Esophagus muscularis mucosa (tissue), 4 donors: ENCODE data around the gene NCKIPSD. TPM values are rescaled to one million over a fixed set of nuclear protein-coding genes. Genes with fewer than 3 reads are reported as not detected.

Experiments used
- DNase-seq: peaks from one replicate; pipeline ENCODE4 v3.0.0-alpha.2; 2017; ENCODE audit errors: extremely low spot score
- H3K27ac ChIP-seq, 4 donors: fragments of 200-600 bp; sonication (generic); replicated peaks in 1 of 4; 1 replicate in 3 of 4; 2 replicates in 1 of 4; pipeline ENCODE4 v1.5.1; 2016 to 2019; ENCODE audit warnings: mild to moderate bottlenecking in 1 of 4
- H3K27me3 ChIP-seq, 4 donors: fragments of 200-600 bp; sonication (generic); one replicate each; pipeline versions ENCODE4 v1.5.1 to v1.6.0; 2016 to 2019
- H3K36me3 ChIP-seq, 4 donors: fragments of 200-600 bp; sonication (generic); one replicate each; pipeline ENCODE4 v1.5.1; 2016 to 2019
- H3K4me1 ChIP-seq, 4 donors: fragments of 200-600 bp; sonication (generic); one replicate each; pipeline ENCODE4 v1.5.1; 2016 to 2019
- H3K4me3 ChIP-seq, 4 donors: fragments of 200-600 bp; sonication (generic); 1 replicate in 2 of 4; 2 replicates in 2 of 4; pipeline ENCODE4 v1.5.1; 2016 to 2019; ENCODE audit warnings: mild to moderate bottlenecking in 4 of 4, moderate library complexity in 1 of 4
- H3K9me3 ChIP-seq, 4 donors: fragments of 200-600 bp; sonication (generic); 1 replicate in 3 of 4; 2 replicates in 1 of 4; pipeline ENCODE4 v1.5.1; 2016 to 2019
- EP300 ChIP-seq: sonication (generic); formaldehyde crosslinking; IDR thresholded peaks from one replicate; pipeline ENCODE4 v1.6.1; 2017; ENCODE audit warnings: antibody characterized with exemption
- POLR2A ChIP-seq: fragments of 450-650 bp; IDR thresholded peaks from one replicate; pipeline ENCODE4 v1.6.1; 2017; ENCODE audit warnings: antibody characterized with exemption, moderate library complexity, mild to moderate bottlenecking, low read depth
- POLR2AphosphoS5 ChIP-seq, 2 donors: sonication (generic); formaldehyde crosslinking; IDR thresholded peaks; one replicate each; pipeline ENCODE4 v1.6.1; 2017; ENCODE audit warnings: antibody characterized with exemption in 2 of 2
- WGBS: methylation state at CpG from one replicate; pipeline ENCODE4 v1.1.5; 2018; 5-methylcytosine and 5-hydroxymethylcytosine counted together
- intact Hi-C: fragments of 100-400 bp; cut with DNase I; formaldehyde crosslinking; loops from one replicate; pipeline ENCODE4 v1.15.1; 2023
- total RNA-seq, 4 donors: library from RNA; depleted of rRNA; stranded (reverse); fragments of >200 nt; gene quantifications; one replicate each; pipeline versions ENCODE4 v1.1.0 to v1.2.1, GENCODE V29; 2016
- TF ChIP-seq, protein P1 (sequence below), 3 experiments: fragments of 200-600 bp in 2 of 3; fragments of 450-650 bp in 1 of 3; sonication (generic) in 2 of 3; IDR thresholded peaks; one replicate each; pipeline ENCODE4 v1.5.1; 2017 to 2019; ENCODE audit warnings: antibody characterized with exemption in 3 of 3, mild to moderate bottlenecking in 2 of 3, moderate library complexity in 1 of 3

Gene NCKIPSD
- total RNA-seq, 4 donors from 2014 or later = 18.9 to 34.7 (median 29.1) TPM

DNA sequence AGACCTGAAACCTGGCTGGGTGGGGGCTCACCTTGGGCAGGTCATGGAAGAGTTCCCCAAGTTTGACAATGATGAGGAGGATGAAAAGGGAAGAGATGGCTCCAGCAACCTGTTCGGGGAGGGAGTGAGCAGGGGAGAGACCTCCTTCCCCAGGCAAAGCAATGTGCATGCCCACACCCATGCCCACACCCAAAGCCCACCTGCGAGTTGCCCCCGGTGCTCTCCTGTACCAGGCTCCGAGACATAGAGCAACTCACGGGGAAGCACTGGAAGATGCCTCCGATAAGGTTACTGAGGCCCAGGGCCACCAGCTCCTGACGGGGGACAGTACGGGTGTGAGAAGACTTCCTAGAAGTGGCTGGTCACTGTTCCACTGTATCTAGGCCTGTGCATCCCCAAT is 55.3 kb downstream of the NCKIPSD start:
- Histone ChIP-seq H3K9me3 (no peaks in the 10 kb centered on the region), H3K27me3 (no peaks in the 10 kb centered on the region), H3K36me3 (peaks cover 4 to 80% (median 78%) of the 10 kb centered on the region in 4 donors), H3K4me1 (peaks cover 12 to 19% (median 14%) of the 10 kb centered on the region in 4 donors), H3K4me3 (no peak overlapping the region), H3K27ac (no peak overlapping the region)
- 91% methylated on average over 7 of the region's 8 CpGs for WGBS
- TF ChIP-seq, protein P1, sequence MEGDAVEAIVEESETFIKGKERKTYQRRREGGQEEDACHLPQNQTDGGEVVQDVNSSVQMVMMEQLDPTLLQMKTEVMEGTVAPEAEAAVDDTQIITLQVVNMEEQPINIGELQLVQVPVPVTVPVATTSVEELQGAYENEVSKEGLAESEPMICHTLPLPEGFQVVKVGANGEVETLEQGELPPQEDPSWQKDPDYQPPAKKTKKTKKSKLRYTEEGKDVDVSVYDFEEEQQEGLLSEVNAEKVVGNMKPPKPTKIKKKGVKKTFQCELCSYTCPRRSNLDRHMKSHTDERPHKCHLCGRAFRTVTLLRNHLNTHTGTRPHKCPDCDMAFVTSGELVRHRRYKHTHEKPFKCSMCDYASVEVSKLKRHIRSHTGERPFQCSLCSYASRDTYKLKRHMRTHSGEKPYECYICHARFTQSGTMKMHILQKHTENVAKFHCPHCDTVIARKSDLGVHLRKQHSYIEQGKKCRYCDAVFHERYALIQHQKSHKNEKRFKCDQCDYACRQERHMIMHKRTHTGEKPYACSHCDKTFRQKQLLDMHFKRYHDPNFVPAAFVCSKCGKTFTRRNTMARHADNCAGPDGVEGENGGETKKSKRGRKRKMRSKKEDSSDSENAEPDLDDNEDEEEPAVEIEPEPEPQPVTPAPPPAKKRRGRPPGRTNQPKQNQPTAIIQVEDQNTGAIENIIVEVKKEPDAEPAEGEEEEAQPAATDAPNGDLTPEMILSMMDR (IDR thresholded peaks at IDR 0.05) = no peak
- DNase-seq = no peak
- intact Hi-C loops = no loop called here

DNA sequence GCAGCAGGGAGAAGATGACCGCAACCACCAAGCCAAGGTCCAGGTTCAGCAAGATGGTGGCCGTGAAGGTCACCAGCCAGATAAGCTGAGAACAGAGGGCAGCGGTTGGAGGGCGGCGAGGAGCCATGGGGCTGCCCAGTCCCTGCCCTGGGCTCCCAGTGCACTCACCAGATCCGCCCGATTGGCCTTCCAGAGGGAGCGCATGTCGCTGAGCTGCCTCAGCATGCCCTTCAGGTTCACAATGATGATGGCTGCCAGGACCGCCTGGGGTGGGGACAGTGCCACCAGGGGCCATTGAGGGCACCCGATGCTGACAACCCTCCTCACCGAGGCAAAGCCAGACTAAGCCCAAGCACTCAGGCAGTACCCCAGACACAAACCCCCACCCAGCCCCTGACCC is 55.8 kb downstream of the NCKIPSD start:
- TF ChIP-seq POLR2A = no peak
- no peak for TF ChIP-seq POLR2AphosphoS5 (IDR thresholded peaks at IDR 0.05)
- no peak for TF ChIP-seq EP300
- TF ChIP-seq, protein P1 (IDR thresholded peaks at IDR 0.05) = no peak
- intact Hi-C loops = no loop called here
- WGBS = 100% methylated on average over 10 of the region's 12 CpGs
- H3K27me3 ChIP-seq = no peaks in the 10 kb centered on the region
- H3K36me3 ChIP-seq = peaks cover 4 to 85% (median 82%) of the 10 kb centered on the region in 4 donors
- H3K4me3 ChIP-seq = no peak overlapping the region
- H3K9me3 ChIP-seq = no peaks in the 10 kb centered on the region
- no peak overlapping the region for H3K27ac ChIP-seq
- H3K4me1 ChIP-seq = peaks cover 11 to 19% (median 12%) of the 10 kb centered on the region in 4 donors
- no peak for DNase-seq

DNA sequence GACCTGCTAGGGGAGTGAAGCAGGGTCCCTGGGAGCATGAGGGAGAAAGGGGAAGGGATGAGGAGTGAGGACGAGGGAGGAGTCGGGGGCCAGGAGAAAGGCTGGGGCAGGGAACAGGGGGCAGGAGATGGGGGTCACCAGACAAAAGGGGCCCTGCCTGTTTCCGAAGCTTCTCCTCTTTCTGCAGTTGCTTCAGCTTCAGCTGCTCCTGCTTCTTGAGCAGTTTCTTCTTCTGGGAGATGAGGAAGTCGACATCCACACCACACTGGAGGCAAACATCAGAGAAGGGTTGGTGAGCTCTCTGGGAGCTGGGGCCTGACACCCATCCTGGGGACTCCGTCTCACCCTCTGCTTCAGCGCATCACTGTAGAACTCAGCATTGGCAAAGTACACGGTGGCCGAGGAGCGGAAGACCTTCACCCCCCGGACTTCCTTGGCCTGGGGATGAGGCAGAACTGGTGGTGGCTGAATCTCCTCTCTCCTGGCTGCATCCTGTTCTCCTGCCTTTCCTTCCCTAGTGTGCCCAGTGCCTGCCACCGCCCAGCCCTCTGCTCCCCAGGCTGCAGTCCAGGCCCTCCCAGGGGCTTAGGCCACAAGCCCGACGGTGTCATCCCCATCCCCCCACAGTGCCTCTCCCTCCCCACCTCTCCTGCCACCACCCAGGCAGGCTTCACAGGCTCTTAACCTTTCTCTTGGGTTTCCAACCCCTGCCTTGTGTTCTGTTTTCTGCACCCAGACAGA is 57.3 kb downstream of the NCKIPSD start:
- H3K27ac ChIP-seq = no peak overlapping the region
- no peak for DNase-seq
- H3K4me1 ChIP-seq = peaks cover 0 to 4% (median 0%) of the 10 kb centered on the region in 4 donors
- WGBS = 83% methylated on average over 9 of the region's 13 CpGs
- no peaks in the 10 kb centered on the region for H3K27me3 ChIP-seq
- intact Hi-C loops = no loop called here
- H3K36me3 ChIP-seq = peaks cover 4 to 89% (median 82%) of the 10 kb centered on the region in 4 donors
- TF ChIP-seq POLR2A = no peak
- TF ChIP-seq, protein P1 (IDR thresholded peaks at IDR 0.05) = no peak
- TF ChIP-seq EP300 = no peak
- no peak for TF ChIP-seq POLR2AphosphoS5 (IDR thresholded peaks at IDR 0.05)
- no peaks in the 10 kb centered on the region for H3K9me3 ChIP-seq
- H3K4me3 ChIP-seq = no peak overlapping the region

DNA sequence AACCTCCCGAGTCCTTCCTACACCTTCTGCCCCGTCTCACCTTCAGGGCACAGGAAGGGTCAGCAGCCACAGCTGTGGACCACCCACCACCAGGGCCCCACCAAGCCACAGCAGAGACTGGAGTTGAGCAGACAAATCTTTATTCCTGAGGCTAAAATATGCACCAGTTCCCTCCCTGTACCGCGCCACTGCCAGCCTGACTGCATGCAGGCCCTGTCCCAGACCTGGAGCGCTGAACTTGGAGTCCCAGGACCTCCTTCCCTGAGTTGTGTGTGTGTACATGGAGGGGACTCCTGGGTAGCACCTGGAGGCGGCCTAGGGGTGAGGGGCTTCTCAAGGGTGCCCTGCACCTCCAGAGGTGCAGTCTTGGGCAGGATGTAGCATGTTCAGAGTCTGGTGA is 60.1 kb downstream of the NCKIPSD start:
- no peak for DNase-seq
- Histone ChIP-seq H3K27ac (no peak overlapping the region), H3K9me3 (no peaks in the 10 kb centered on the region), H3K4me1 (no peaks in the 10 kb centered on the region), H3K4me3 (no peak overlapping the region), H3K36me3 (peaks cover 0 to 61% (median 55%) of the 10 kb centered on the region in 4 donors), H3K27me3 (no peaks in the 10 kb centered on the region)
- WGBS = 94% methylated on average over 6 of the region's 6 CpGs
- no peak for TF ChIP-seq POLR2AphosphoS5 (IDR thresholded peaks at IDR 0.05)
- TF ChIP-seq, protein P1 (IDR thresholded peaks at IDR 0.05) = no peak
- no peak for TF ChIP-seq POLR2A
- TF ChIP-seq EP300 = no peak
- intact Hi-C loops = no loop called here

DNA sequence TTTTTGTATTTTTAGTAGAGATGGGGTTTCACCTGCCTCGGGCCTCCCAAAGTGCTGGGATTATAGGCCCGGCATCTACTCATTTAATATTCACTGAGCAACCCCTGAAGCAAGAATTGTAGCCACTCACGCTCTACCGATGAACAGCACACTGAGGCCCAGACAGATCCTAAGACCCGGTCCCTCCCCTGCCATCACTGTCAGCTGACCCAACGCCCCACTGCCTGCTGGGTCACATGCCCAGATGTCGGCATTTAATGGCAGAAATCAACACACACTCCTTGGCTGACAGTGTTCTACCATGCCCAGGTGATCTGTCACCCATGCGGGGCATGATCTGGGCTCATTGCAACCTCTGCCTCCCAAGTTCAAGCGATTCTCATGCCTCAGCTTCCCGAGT is 60.9 kb downstream of the NCKIPSD start:
- intact Hi-C loops = no loop called here
- no peak overlapping the region for H3K4me3 ChIP-seq
- no peaks in the 10 kb centered on the region for H3K27me3 ChIP-seq
- H3K27ac ChIP-seq = no peak overlapping the region
- no peaks in the 10 kb centered on the region for H3K4me1 ChIP-seq
- H3K9me3 ChIP-seq = no peaks in the 10 kb centered on the region
- 94% methylated on average over 10 of the region's 10 CpGs for WGBS
- peaks cover 0 to 53% (median 46%) of the 10 kb centered on the region in 4 donors for H3K36me3 ChIP-seq
- TF ChIP-seq POLR2AphosphoS5 (IDR thresholded peaks at IDR 0.05) (no peak), POLR2A (no peak), EP300 (no peak)
- TF ChIP-seq, protein P1 (IDR thresholded peaks at IDR 0.05) = no peak
- no peak for DNase-seq
